DOHH2 (cell line): ENCODE measurements around the gene TAX1BP1.

ENCODE experiments used
- H3F3A ChIP-seq: fragments of 200-600 bp; sonication (generic), shearing (Covaris generic); 2 replicates; pipeline ENCODE4 v1.6.0; 2016; ENCODE audit warnings: antibody characterized with exemption, mild to moderate bottlenecking; ENCODE audit not compliant: control insufficient read depth, insufficient read depth
- H3K27ac ChIP-seq: fragments of 200-600 bp; sonication (generic); 2 replicates; pipeline ENCODE4 v1.5.1; 2014; ENCODE audit warnings: low read depth, mild to moderate bottlenecking, low read length, moderate library complexity
- H3K27me3 ChIP-seq: fragments of 200-600 bp; sonication (generic); 2 replicates; pipeline ENCODE4 v1.6.1; 2014; ENCODE audit warnings: mild to moderate bottlenecking, low read length, mixed read lengths; ENCODE audit not compliant: control insufficient read depth
- H3K36me3 ChIP-seq: fragments of 200-600 bp; sonication (generic); 2 replicates; pipeline ENCODE4 v1.6.1; 2014; ENCODE audit warnings: mild to moderate bottlenecking, low read length, moderate library complexity, mixed read lengths; ENCODE audit not compliant: control insufficient read depth
- H3K4me1 ChIP-seq: fragments of 200-600 bp; sonication (generic); 2 replicates; pipeline ENCODE4 v1.6.1; 2014; ENCODE audit warnings: mild to moderate bottlenecking, low read length, mixed read lengths; ENCODE audit not compliant: control insufficient read depth
- H3K4me2 ChIP-seq: fragments of 200-600 bp; sonication (generic); 2 replicates; pipeline ENCODE4 v1.6.0; 2014; ENCODE audit warnings: mild to moderate bottlenecking, low read length, moderate library complexity
- H3K4me3 ChIP-seq: fragments of 200-600 bp; sonication (generic); 2 replicates; pipeline ENCODE4 v1.5.1; 2014; ENCODE audit warnings: mild to moderate bottlenecking, low read length, mixed read lengths
- H3K79me2 ChIP-seq: fragments of 200-600 bp; sonication (generic); 2 replicates; pipeline ENCODE4 v1.6.1; 2014; ENCODE audit warnings: mild to moderate bottlenecking, low read length, mixed read lengths; ENCODE audit not compliant: control insufficient read depth
- H3K9me2 ChIP-seq: fragments of 200-600 bp; sonication (generic); replicated peaks from 2 replicates; pipeline ENCODE4 v1.6.1; 2014; ENCODE audit warnings: mild to moderate bottlenecking, low read length, mixed read lengths; ENCODE audit not compliant: control insufficient read depth
- H3K9me3 ChIP-seq: fragments of 200-600 bp; sonication (generic); 2 replicates; pipeline ENCODE4 v1.6.1; 2014; ENCODE audit warnings: antibody characterized with exemption, low read length, mixed read lengths; ENCODE audit not compliant: control insufficient read depth, insufficient read depth
- H4K20me1 ChIP-seq: fragments of 200-600 bp; sonication (generic); 2 replicates; pipeline ENCODE4 v1.6.0; 2014; ENCODE audit warnings: low read depth, mild to moderate bottlenecking, antibody characterized with exemption, low read length, moderate library complexity; ENCODE audit not compliant: control insufficient read depth, insufficient read depth
- CTCF ChIP-seq: fragments of 200-600 bp; sonication (generic); IDR thresholded peaks from one replicate; pipeline ENCODE4 v1.5.1; 2014; ENCODE audit warnings: antibody characterized with exemption, mild to moderate bottlenecking, low read depth, low read length; ENCODE audit not compliant: poor library complexity, severe bottlenecking
- EZH2phosphoT487 ChIP-seq: fragments of 200-600 bp; sonication (generic); IDR thresholded peaks from 2 replicates; pipeline ENCODE4 v1.6.1; 2017; ENCODE audit warnings: borderline replicate concordance, mild to moderate bottlenecking, antibody characterized with exemption, low read length, moderate library complexity, mixed read lengths

TAX1BP1 gene

GRCh38 chr7:27700501-27700900, 39.5 kb upstream of the TAX1BP1 start:
- Histone ChIP-seq H3K4me3 (no peak overlapping the region), H3K27ac (no peak overlapping the region), H3K9me3 (no peaks in the 10 kb centered on the region), H3K9me2 (no peaks in the 10 kb centered on the region), H3K4me2 (no peak overlapping the region), H3K79me2 (no peaks in the 10 kb centered on the region), H3K36me3 (no peaks in the 10 kb centered on the region), H3K4me1 (peaks cover 19% of the 10 kb centered on the region), H3K27me3 (0 out of 2 replicates have a peak, but pooled peaks cover 6% of the 10 kb centered on the region), H4K20me1 (no peaks in the 10 kb centered on the region), H3F3A (0 out of 2 replicates have a peak, but pooled peaks cover 3% of the 10 kb centered on the region)
- TF ChIP-seq EZH2phosphoT487 (no peak), CTCF (no peak)

DNA sequence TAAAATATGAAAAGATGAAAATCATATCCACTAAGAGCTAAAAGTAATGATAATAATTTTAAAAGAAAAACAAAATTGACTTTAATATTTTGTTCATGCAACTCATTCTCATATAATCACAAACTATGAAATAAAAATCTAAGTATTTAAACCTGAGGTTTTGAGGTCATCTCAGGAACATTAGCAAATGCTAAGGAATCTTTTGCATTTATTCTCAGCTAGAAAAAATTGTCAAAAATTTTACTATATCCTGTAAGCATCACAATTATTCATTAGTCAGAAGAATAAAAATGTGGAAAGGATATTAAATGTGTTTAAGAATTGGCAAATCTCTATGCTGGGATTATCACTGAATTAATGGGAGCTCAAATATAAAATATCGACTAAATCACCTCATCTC, 36.8 kb upstream of the TAX1BP1 start:
- Histone ChIP-seq H3F3A (0 out of 2 replicates have a peak, but pooled peaks cover 3% of the 10 kb centered on the region), H3K4me1 (peaks cover 7% of the 10 kb centered on the region), H3K9me2 (no peaks in the 10 kb centered on the region), H3K27me3 (0 out of 2 replicates have a peak, but pooled peaks cover 6% of the 10 kb centered on the region), H3K79me2 (no peaks in the 10 kb centered on the region), H4K20me1 (no peaks in the 10 kb centered on the region), H3K4me3 (no peak overlapping the region), H3K27ac (no peak overlapping the region), H3K36me3 (no peaks in the 10 kb centered on the region), H3K9me3 (no peaks in the 10 kb centered on the region), H3K4me2 (no peak overlapping the region)
- no peak for TF ChIP-seq CTCF
- TF ChIP-seq EZH2phosphoT487 = no peak

DNA sequence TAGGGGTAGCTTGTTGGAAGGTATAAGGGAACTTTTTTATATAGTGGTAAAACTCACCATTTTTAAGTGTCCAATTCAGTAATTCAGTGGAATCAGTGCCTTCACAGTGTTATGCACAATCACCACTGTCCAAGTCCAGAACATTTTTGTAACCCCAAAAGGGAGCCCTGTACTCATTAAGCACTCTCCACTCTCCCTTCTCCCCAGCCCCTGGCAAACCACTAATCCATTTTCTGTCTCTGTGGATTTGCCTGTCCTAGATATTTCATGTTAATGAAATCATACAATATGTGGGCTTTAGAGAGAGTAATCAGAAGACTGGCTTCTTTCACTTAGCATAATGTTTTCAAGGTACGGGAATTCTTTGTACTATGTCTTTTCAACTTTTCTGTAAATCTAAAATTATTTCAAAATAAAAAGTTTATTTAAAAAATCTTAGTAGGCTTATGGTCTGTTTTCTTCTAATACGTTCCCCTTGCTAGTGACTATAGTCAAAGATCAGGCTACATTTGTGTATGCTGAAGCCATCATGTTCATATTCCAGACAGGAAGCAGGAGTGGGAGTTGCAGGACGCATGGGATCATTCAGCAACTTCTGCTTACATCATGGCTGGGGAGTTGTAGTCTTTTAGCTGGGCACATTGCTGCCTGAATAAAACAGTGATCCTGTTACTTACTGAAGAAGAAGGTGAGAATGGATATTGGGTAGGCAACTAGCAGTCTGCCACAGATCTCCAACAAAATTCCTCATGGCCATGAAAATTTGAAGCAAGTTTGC, 35.4 kb upstream of the TAX1BP1 start:
- no peaks in the 10 kb centered on the region for H3K36me3 ChIP-seq
- H3F3A ChIP-seq = 0 out of 2 replicates have a peak, but pooled peaks cover 3% of the 10 kb centered on the region
- H3K4me2 ChIP-seq = no peak overlapping the region
- H3K4me1 ChIP-seq = no peaks in the 10 kb centered on the region
- no peaks in the 10 kb centered on the region for H4K20me1 ChIP-seq
- H3K27ac ChIP-seq = no peak overlapping the region
- no peak overlapping the region for H3K4me3 ChIP-seq
- H3K27me3 ChIP-seq = 0 out of 2 replicates have a peak, but pooled peaks cover 6% of the 10 kb centered on the region
- no peaks in the 10 kb centered on the region for H3K79me2 ChIP-seq
- no peaks in the 10 kb centered on the region for H3K9me2 ChIP-seq
- H3K9me3 ChIP-seq = no peaks in the 10 kb centered on the region
- TF ChIP-seq EZH2phosphoT487 (no peak), CTCF (no peak)
